SK-N-SH (cell line): ENCODE results near the gene ENHO. TPM values are rescaled to one million over a fixed set of nuclear protein-coding genes. Genes with fewer than 3 reads are reported as not detected.

Source experiments
- CTCF ChIA-PET: fragments of 300-600, 350-600 bp; formaldehyde crosslinking; extraction: SDS; loops from one replicate; lab custom pipeline; 2021; lab: Yijun Ruan, JAX
- POLR2A ChIA-PET: fragments of 350-600 bp; sonication (Branson Sonifier 250); formaldehyde crosslinking; extraction: SDS; loops from one replicate; lab custom pipeline; 2020; ENCODE audit warnings: antibody characterized with exemption, inconsistent platforms; lab: Yijun Ruan, JAX
- DNase-seq: peaks from one replicate; pipeline ENCODE4 v3.0.0; 2012
- H2AFZ ChIP-seq: fragments of 200-600 bp; sonication (generic); 2 replicates; pipeline ENCODE4 v1.8.1; 2016; ENCODE audit warnings: antibody characterized with exemption, mild to moderate bottlenecking, low read depth
- H3F3A ChIP-seq: fragments of 200-600 bp; sonication (generic); replicated peaks from 2 replicates; pipeline ENCODE3; 2016; ENCODE audit warnings: antibody characterized with exemption, mild to moderate bottlenecking; ENCODE audit not compliant: insufficient read depth
- H3K27ac ChIP-seq, 2 experiments: fragments of 200-500 bp in 1 of 2; fragments of 200-600 bp in 1 of 2; sonication (Bioruptor generic) in 1 of 2; sonication (generic), shearing (Covaris generic) in 1 of 2; 2 replicates each; pipeline versions ENCODE4 v1.5.1 to v1.6.1; 2014 to 2016; ENCODE audit warnings: low read depth in 2 of 2, inconsistent platforms in 1 of 2, low read length in 1 of 2, mild to moderate bottlenecking in 1 of 2, mixed read lengths in 1 of 2
- H3K27me3 ChIP-seq: fragments of 200-600 bp; sonication (generic), shearing (Covaris generic); 2 replicates; pipeline ENCODE4 v1.6.1; 2016; ENCODE audit warnings: mixed run types; ENCODE audit not compliant: insufficient read depth
- H3K36me3 ChIP-seq, 2 experiments: fragments of 200-500 bp in 1 of 2; fragments of 200-600 bp in 1 of 2; sonication (Bioruptor generic) in 1 of 2; sonication (generic) in 1 of 2; replicated peaks in 1 of 2; 2 replicates each; pipeline versions ENCODE3 to v1.5.1; 2014 to 2016; ENCODE audit warnings: low read length in 1 of 2, mild to moderate bottlenecking in 1 of 2; ENCODE audit not compliant: insufficient read depth in 2 of 2, control insufficient read depth in 1 of 2
- H3K4me1 ChIP-seq, 2 experiments: fragments of 200-500 bp in 1 of 2; fragments of 200-600 bp in 1 of 2; sonication (Bioruptor generic) in 1 of 2; sonication (generic), shearing (Covaris generic) in 1 of 2; 2 replicates each; pipeline versions ENCODE4 v1.5.1 to v1.6.1; 2014 to 2016; ENCODE audit warnings: low read depth in 1 of 2, low read length in 1 of 2, mixed run types in 1 of 2; ENCODE audit not compliant: insufficient read depth in 2 of 2, control insufficient read depth in 1 of 2
- H3K4me2 ChIP-seq: fragments of 200-600 bp; sonication (generic), shearing (Covaris generic); 2 replicates; pipeline ENCODE4 v1.6.1; 2017; ENCODE audit warnings: mixed run types
- H3K4me3 ChIP-seq, 2 experiments: fragments of 200-500 bp in 1 of 2; fragments of 200-600 bp in 1 of 2; sonication (Bioruptor generic) in 1 of 2; sonication (generic), shearing (Covaris generic) in 1 of 2; 2 replicates each; pipeline versions ENCODE4 v1.5.1 to v1.8.1; 2014 to 2016; ENCODE audit warnings: low read depth in 2 of 2, inconsistent platforms in 1 of 2, low read length in 1 of 2, mild to moderate bottlenecking in 1 of 2, mixed read lengths in 1 of 2, moderate library complexity in 1 of 2
- H3K79me2 ChIP-seq: fragments of 200-600 bp; sonication (generic); 2 replicates; pipeline ENCODE4 v1.8.1; 2017; ENCODE audit warnings: mild to moderate bottlenecking; ENCODE audit not compliant: insufficient read depth
- H3K9ac ChIP-seq: fragments of 200-600 bp; sonication (generic); 2 replicates; pipeline ENCODE4 v1.6.1; 2017; ENCODE audit warnings: mixed run types
- H3K9me2 ChIP-seq: fragments of 200-600 bp; sonication (generic); 2 replicates; pipeline ENCODE4 v1.6.1; 2017; ENCODE audit warnings: mixed run types
- H3K9me3 ChIP-seq: fragments of 200-600 bp; sonication (generic); 2 replicates; pipeline ENCODE4 v1.6.1; 2017; ENCODE audit warnings: mixed run types, mild to moderate bottlenecking, moderate library complexity
- H4K20me1 ChIP-seq: fragments of 200-600 bp; sonication (generic); 2 replicates; pipeline ENCODE4 v1.6.1; 2017; ENCODE audit warnings: mild to moderate bottlenecking, mixed run types; ENCODE audit not compliant: insufficient read depth
- EP300 ChIP-seq, 2 experiments: IDR thresholded peaks; 2 replicates each; pipeline versions ENCODE4 v1.4.0 to v1.6.1; 2012; ENCODE audit warnings: borderline replicate concordance in 1 of 2, low read depth in 1 of 2, low read length in 1 of 2
- GABPA ChIP-seq: IDR thresholded peaks from 2 replicates; pipeline ENCODE4 v1.4.0; 2012; ENCODE audit warnings: low read depth, mild to moderate bottlenecking
- JUND ChIP-seq: IDR thresholded peaks from 2 replicates; pipeline ENCODE4 v1.4.0; 2012
- MEF2A ChIP-seq: IDR thresholded peaks from 2 replicates; pipeline ENCODE4 v1.4.0; 2012; ENCODE audit warnings: low read depth, borderline replicate concordance
- MXI1 ChIP-seq: IDR thresholded peaks from 2 replicates; pipeline ENCODE4 v1.6.1; 2012; ENCODE audit warnings: mild to moderate bottlenecking, low read depth, low read length, improper control_type of control experiment
- RAD21 ChIP-seq: IDR thresholded peaks from 2 replicates; pipeline ENCODE4 v1.6.1; 2012; ENCODE audit warnings: mild to moderate bottlenecking, low read length
- REST ChIP-seq: IDR thresholded peaks from 2 replicates; pipeline ENCODE4 v1.6.1; 2012; ENCODE audit warnings: mild to moderate bottlenecking, low read depth, low read length, moderate library complexity
- RFX5 ChIP-seq: IDR thresholded peaks from 2 replicates; pipeline ENCODE4 v1.6.1; 2012; ENCODE audit warnings: mild to moderate bottlenecking, improper control_type of control experiment, low read length
- SMC3 ChIP-seq: IDR thresholded peaks from 2 replicates; pipeline ENCODE4 v1.6.1; 2012; ENCODE audit warnings: low read depth, low read length, improper control_type of control experiment
- USF2 ChIP-seq: fragments of 150-350 bp; IDR thresholded peaks from 2 replicates; pipeline ENCODE4 v1.6.1; 2017; ENCODE audit warnings: antibody characterized with exemption, low read length, low read depth, borderline replicate concordance
- WGBS: methylation state at CpG from one replicate; pipeline ENCODE4 v1.1.6; 2017; ENCODE audit warnings: low lambda C conversion rate; 5-methylcytosine and 5-hydroxymethylcytosine counted together
- polyA plus RNA-seq, 3 experiments: library from polyadenylated mRNA; depleted of rRNA; stranded (reverse); fragments of >200 nt; gene quantifications; 2 replicates each; pipeline ENCODE4 v1.2.3, GENCODE V29; 2012
- TF ChIP-seq, protein P1 (sequence below): IDR thresholded peaks from 2 replicates; pipeline ENCODE4 v1.4.0; 2012; ENCODE audit warnings: low read depth, borderline replicate concordance
- TF ChIP-seq, protein P2 (sequence below): fragments of 150-350 bp; IDR thresholded peaks from 2 replicates; pipeline ENCODE4 v1.6.1; 2016; ENCODE audit warnings: mild to moderate bottlenecking, low read depth, low read length

Gene ENHO
- polyA plus RNA-seq, 1 of the 3 experiments (the other 2 are of a cell fraction) = 1.5 TPM

DNA sequence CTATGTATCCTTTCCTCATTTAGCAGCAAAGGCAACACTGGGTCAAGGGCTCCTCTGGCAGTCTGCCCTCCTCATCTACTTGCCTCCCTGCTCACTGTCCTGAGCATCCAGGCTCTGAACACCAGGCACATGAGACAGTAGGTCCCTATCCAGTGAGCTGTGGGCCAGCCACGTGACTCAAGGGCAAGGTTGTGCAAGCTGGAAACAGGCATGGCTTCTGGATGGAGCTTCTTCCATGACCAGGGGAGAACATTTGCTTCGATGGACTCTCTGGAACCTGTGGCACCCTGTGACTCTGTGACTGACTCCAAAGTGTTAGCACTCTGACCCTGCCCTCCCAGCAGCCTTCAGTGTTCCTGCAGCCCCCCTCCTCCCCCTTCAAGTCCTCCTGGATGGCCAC lies 31.2 kb downstream of the ENHO start:
- Histone ChIP-seq H3F3A (no peaks in the 10 kb centered on the region), H3K36me3 (no peaks in the 10 kb centered on the region), H3K4me2 (no peak overlapping the region), H4K20me1 (no peaks in the 10 kb centered on the region), H2AFZ (no peak overlapping the region), H3K9me3 (no peaks in the 10 kb centered on the region), H3K4me3 (no peak overlapping the region), H3K4me1 (peaks cover 0 to 6% of the 10 kb centered on the region in 2 experiments; a peak in 1 of 4 replicates)
- no peak for DNase-seq
- 14% methylated on average over 2 of the region's 2 CpGs for WGBS
- CTCF ChIA-PET = interaction anchor here (0.6 to 13.3 kb wide), 7 partner anchors 9 to 112 kb away, joined by 3 to 103 read pairs (median 4); no protein-coding TSS in a partner anchor
- POLR2A ChIA-PET = no interaction called here
- TF ChIP-seq, protein P1, sequence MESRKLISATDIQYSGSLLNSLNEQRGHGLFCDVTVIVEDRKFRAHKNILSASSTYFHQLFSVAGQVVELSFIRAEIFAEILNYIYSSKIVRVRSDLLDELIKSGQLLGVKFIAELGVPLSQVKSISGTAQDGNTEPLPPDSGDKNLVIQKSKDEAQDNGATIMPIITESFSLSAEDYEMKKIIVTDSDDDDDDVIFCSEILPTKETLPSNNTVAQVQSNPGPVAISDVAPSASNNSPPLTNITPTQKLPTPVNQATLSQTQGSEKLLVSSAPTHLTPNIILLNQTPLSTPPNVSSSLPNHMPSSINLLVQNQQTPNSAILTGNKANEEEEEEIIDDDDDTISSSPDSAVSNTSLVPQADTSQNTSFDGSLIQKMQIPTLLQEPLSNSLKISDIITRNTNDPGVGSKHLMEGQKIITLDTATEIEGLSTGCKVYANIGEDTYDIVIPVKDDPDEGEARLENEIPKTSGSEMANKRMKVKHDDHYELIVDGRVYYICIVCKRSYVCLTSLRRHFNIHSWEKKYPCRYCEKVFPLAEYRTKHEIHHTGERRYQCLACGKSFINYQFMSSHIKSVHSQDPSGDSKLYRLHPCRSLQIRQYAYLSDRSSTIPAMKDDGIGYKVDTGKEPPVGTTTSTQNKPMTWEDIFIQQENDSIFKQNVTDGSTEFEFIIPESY = no peak
- TF ChIP-seq RAD21 (no peak), USF2 (no peak), MXI1 (no peak), JUND (no peak), EP300 (IDR thresholded peaks at IDR 0.05; ENCODE audit: borderline replicate concordance in 1 of 2, low read depth in 1 of 2, low read length in 1 of 2) (no peak), REST (no peak), RFX5 (no peak), GABPA (no peak), SMC3 (no peak), MEF2A (no peak)
- TF ChIP-seq, protein P2, sequence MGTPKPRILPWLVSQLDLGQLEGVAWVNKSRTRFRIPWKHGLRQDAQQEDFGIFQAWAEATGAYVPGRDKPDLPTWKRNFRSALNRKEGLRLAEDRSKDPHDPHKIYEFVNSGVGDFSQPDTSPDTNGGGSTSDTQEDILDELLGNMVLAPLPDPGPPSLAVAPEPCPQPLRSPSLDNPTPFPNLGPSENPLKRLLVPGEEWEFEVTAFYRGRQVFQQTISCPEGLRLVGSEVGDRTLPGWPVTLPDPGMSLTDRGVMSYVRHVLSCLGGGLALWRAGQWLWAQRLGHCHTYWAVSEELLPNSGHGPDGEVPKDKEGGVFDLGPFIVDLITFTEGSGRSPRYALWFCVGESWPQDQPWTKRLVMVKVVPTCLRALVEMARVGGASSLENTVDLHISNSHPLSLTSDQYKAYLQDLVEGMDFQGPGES = no peak
- TF ChIP-seq, all 33 proteins: peak for 0
- H3K9me2 ChIP-seq = no peaks in the 10 kb centered on the region
- H3K79me2 ChIP-seq = no peaks in the 10 kb centered on the region
- H3K9ac ChIP-seq = no peak overlapping the region
- H3K27ac ChIP-seq = no peak overlapping the region
- H3K27me3 ChIP-seq = no peaks in the 10 kb centered on the region; the same call in 1 of the 2 replicates
